Heart right ventricle (tissue), 16 donors: Measurements from ENCODE around the gene PDIK1L. TPM values are rescaled to one million over a fixed set of nuclear protein-coding genes. Genes with fewer than 3 reads are reported as not detected.

Experiments used
- ATAC-seq, 8 donors: fragments of 200-7000 bp; cut with Tn5 transposase; one replicate each; pipeline ENCODE4 v1.9.1; 2020; ENCODE audit warnings: mild to moderate bottlenecking in 8 of 8, moderate library complexity in 8 of 8, moderate number of reproducible peaks in 1 of 8
- DNase-seq, 2 donors: peaks; one replicate each; pipeline ENCODE4 v3.0.0-alpha.2; 2020
- H3K27ac ChIP-seq, 10 donors: fragments of 200-600 bp; sonication (generic) in 2 of 10; one replicate each; pipeline versions ENCODE4 v1.5.0 to v1.8.0; 2020 to 2022; ENCODE audit warnings: mild to moderate bottlenecking in 3 of 10
- H3K27me3 ChIP-seq, 7 donors: fragments of 200-600 bp; one replicate each; pipeline ENCODE4 v1.8.0; 2021 to 2022; ENCODE audit warnings: mild to moderate bottlenecking in 2 of 7
- H3K36me3 ChIP-seq, 9 donors: fragments of 200-600 bp; sonication (generic) in 1 of 9; one replicate each; pipeline versions ENCODE4 v1.5.0 to v1.8.0; 2020 to 2022; ENCODE audit warnings: mild to moderate bottlenecking in 2 of 9
- H3K4me1 ChIP-seq, 9 donors: fragments of 200-600 bp; sonication (generic) in 1 of 9; one replicate each; pipeline versions ENCODE4 v1.5.0 to v1.8.0; 2020 to 2022; ENCODE audit warnings: mild to moderate bottlenecking in 4 of 9
- H3K4me3 ChIP-seq, 10 donors: fragments of 200-600 bp; sonication (generic) in 2 of 10; one replicate each; pipeline versions ENCODE4 v1.5.0 to v1.8.0; 2020 to 2022; ENCODE audit warnings: mild to moderate bottlenecking in 7 of 10, moderate library complexity in 2 of 10
- H3K9me3 ChIP-seq, 11 donors: fragments of 200-600 bp in 10 of 11; sonication (generic) in 2 of 11; one replicate each; pipeline versions ENCODE4 v1.5.0 to v1.8.0; 2013 to 2022; ENCODE audit warnings: mild to moderate bottlenecking in 2 of 11, control low read depth in 1 of 11, moderate library complexity in 1 of 11
- CTCF ChIP-seq, 9 donors: fragments of 200-600 bp; sonication (generic) in 2 of 9; IDR thresholded peaks; one replicate each; pipeline versions ENCODE4 v1.5.0 to v1.8.0; 2021 to 2022; ENCODE audit warnings: antibody characterized with exemption in 9 of 9, mild to moderate bottlenecking in 5 of 9, moderate library complexity in 1 of 9
- WGBS, 2 donors: extraction: QIAGEN DNeasy Blood & Tissue Kit; methylation state at CpG; one replicate each; pipeline ENCODE4 v1.1.7; 2013; ENCODE audit warnings: inconsistent platforms in 1 of 2; 5-methylcytosine and 5-hydroxymethylcytosine counted together
- intact Hi-C, 10 donors: fragments of 100-400 bp; cut with DNase I; formaldehyde crosslinking; loops; one replicate each; pipeline versions ENCODE4 v1.11.1 to v1.14.2; 2022
- polyA plus RNA-seq, 2 donors: library from polyadenylated mRNA; stranded (reverse); fragments of 200-250 nt; gene quantifications; one replicate each; pipeline ENCODE4 v1.2.3, GENCODE V29; 2013
- total RNA-seq, 10 donors: library from RNA; stranded (reverse); fragmentation: NEBNext Ultra II Directional in 3 of 10; extraction: Animal tissue kit (Norgen Biotek cat#: 25700) in 3 of 10; gene quantifications; one replicate each; pipeline versions ENCODE4 v1.2.1 to v1.2.4, GENCODE V29; 2021 to 2023
- donor health status: Arrhythmogenic right ventricular cardiomyopathy.
- donor health status: ischemic (EF 13 %, LVEDD 7.1; RV severe dilation, severe dysfunction).
- donor health status: healthy with polysubstance abuse.
- donor health status: DM: no; HTN: yes; CAD: no.
- donor health status: DM: no; HTN: no; CAD: no.
- donor health status: ischemic (EF 25% LVEDD 6.9; RV normal size, moderate dysfunction).
- donor health status: ischemic (EF 25% LVEDD 5.7; RV mildly dilated, moderate dysfunction).
- donor health status: healthy.
- donor health status: DM: yes; HTN: yes; CAD: no.
- donor health status: Ischemic cardiomyopathy.
- donor health status: ischemic (EF 35%, LVEDD 5.7; RV mildly dilated, moderate dysfunction).
- donor health status: nonischemic (EF 11% LVEDD 7.7; RV severe dilation, severe dysfunction).
- donor health status: DM: yes; HTN: yes; CAD: no.
- donor health status: PGD.
- donor health status: ischemic (EF 29% LVEDD 5.4; RV normal size, mild dysfunction).
- donor health status: nonischemic (EF 23%, LVEDD 6.1; RV moderate dilation, normal function).

PDIK1L gene
- total and polyA plus RNA-seq, 12 donors = 1.6 to 8.3 (median 5.3) TPM

GRCh38 chr1:26125382-26125781, 13.8 kb downstream of the PDIK1L start:
- Histone ChIP-seq H3K36me3 (peaks cover 0 to 40% (median 0%) of the 10 kb centered on the region in 9 donors), H3K9me3 (no peaks in the 10 kb centered on the region), H3K4me1 (peaks cover 0 to 79% (median 45%) of the 10 kb centered on the region in 9 donors), H3K4me3 (no peak overlapping the region), H3K27me3 (no peaks in the 10 kb centered on the region), H3K27ac (peak overlapping the region in 1 of 10 donors; percentile 84)
- DNase-seq (no peak), ATAC-seq (no peak)
- intact Hi-C loops = no loop called here
- TF ChIP-seq CTCF (IDR thresholded peaks at IDR 0.05) = no peak

- no peak overlapping the region for H3K4me3 ChIP-seq
- ATAC-seq = no peak
- WGBS, 2 donors = 82 to 85% methylated on average over 1 of the region's 1 CpG
- no peak for DNase-seq
- no peaks in the 10 kb centered on the region for H3K9me3 ChIP-seq
- TF ChIP-seq CTCF (IDR thresholded peaks at IDR 0.05) = no peak
- intact Hi-C loops = no loop called here
- no peaks in the 10 kb centered on the region for H3K27me3 ChIP-seq
- peaks cover 0 to 34% (median 0%) of the 10 kb centered on the region in 9 donors for H3K36me3 ChIP-seq
- peaks cover 0 to 74% (median 42%) of the 10 kb centered on the region in 9 donors for H3K4me1 ChIP-seq
- peak overlapping the region in 1 of 10 donors; percentile 84 for H3K27ac ChIP-seq
Measured at GRCh38 chr1:26125946-26126320, 14.3 kb downstream of the PDIK1L start.

GRCh38 chr1:26126321-26127084, 14.9 kb downstream of the PDIK1L start:
- Histone ChIP-seq H3K27ac (peak overlapping the region in 4 of 10 donors; percentile 2 to 84 (median 14)), H3K9me3 (no peaks in the 10 kb centered on the region), H3K27me3 (no peaks in the 10 kb centered on the region), H3K4me1 (peaks cover 0 to 68% (median 38%) of the 10 kb centered on the region in 9 donors), H3K4me3 (peak overlapping the region in 1 of 10 donors; percentile 35), H3K36me3 (peaks cover 0 to 33% (median 0%) of the 10 kb centered on the region in 9 donors)
- DNase-seq = no peak
- ATAC-seq = peak in 4 of 8 donors; percentile 29 to 58 (median 42)
- intact Hi-C loops = no loop called here
- TF ChIP-seq CTCF (IDR thresholded peaks at IDR 0.05) = no peak
- 69 to 75% methylated on average over 9 of the region's 9 CpGs for WGBS, 2 donors

DNA sequence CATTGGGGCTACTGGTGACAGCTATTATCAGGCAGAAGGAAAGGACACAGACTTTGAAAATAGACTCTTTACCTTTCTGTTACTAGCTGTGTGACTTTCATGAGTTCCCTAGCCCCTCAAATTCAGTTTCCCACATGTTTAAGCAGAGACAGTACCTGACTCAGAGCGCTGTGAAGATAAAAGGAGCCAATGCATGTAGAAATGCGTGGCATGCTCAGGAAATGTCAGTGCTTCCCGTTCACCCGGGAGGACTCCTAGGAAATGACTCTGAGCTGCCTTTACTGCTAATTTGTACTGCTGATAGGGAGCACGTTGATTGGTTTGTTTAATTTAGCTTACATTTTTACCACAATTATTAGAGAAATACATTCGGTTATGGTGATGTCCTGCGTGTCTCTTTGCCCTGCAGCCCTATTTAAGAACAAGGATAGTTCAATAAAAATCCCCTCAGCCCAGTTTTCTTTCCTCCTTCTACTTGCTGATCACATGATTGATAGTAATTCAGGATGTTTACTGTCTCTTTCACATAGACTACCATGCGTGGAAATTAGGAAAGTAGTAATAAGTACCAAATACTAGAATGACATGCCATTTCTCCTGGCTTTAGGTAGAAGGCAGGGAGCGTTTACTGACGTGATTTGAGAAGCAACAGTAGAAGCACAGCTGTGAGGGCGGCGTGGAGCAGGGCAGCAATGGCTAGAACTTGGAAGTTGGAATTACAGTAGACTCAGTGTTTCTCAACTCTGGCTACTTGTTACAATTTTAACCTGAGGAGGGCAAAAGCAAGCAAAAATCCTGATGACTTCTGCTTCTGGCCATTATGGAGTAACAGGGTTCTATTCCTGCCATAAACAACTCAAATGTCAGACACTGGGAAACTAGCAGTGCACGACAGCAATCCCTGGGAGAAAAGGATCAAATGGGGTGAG, 15.9 kb downstream of the PDIK1L start:
- WGBS, 2 donors = 52 to 54% methylated on average over 13 of the region's 13 CpGs
- peaks cover 0 to 58% (median 33%) of the 10 kb centered on the region in 9 donors for H3K4me1 ChIP-seq

More for the DNA sequence above, 15.9 kb downstream of the PDIK1L start:
- peaks cover 0 to 23% (median 0%) of the 10 kb centered on the region in 9 donors for H3K36me3 ChIP-seq
- peak overlapping the region in 4 of 10 donors; percentile 2 to 84 (median 12) for H3K27ac ChIP-seq
- TF ChIP-seq CTCF (IDR thresholded peaks at IDR 0.05) = no peak
- H3K27me3 ChIP-seq = no peaks in the 10 kb centered on the region
- intact Hi-C loops = no loop called here
- H3K4me3 ChIP-seq = peak overlapping the region in 2 of 10 donors; percentile 1 to 35
- DNase-seq = no peak
- H3K9me3 ChIP-seq = no peaks in the 10 kb centered on the region
- peak in 3 of 8 donors; percentile 2 to 60 (median 46) for ATAC-seq
